Peyer's patch (tissue), 4 donors: ENCODE results near the gene DNAH17. TPM values are rescaled to one million over a fixed set of nuclear protein-coding genes. Genes with fewer than 3 reads are reported as not detected.

ENCODE experiments used
- DNase-seq, 3 donors: peaks; one replicate each; pipeline ENCODE4 v3.0.0-alpha.2; 2017 to 2019
- H3K27ac ChIP-seq, 4 donors: fragments of 200-600 bp; sonication (generic); one replicate each; pipeline ENCODE4 v1.5.1; 2016 to 2019
- H3K27me3 ChIP-seq, 2 donors: fragments of 200-600 bp; sonication (generic); one replicate each; pipeline ENCODE4 v1.5.1; 2019
- H3K36me3 ChIP-seq, 3 donors: fragments of 200-600 bp; sonication (generic); one replicate each; pipeline ENCODE4 v1.5.1; 2016 to 2019
- H3K4me1 ChIP-seq, 4 donors: fragments of 200-600 bp; sonication (generic); one replicate each; pipeline ENCODE4 v1.5.1; 2016 to 2019
- H3K4me3 ChIP-seq, 4 donors: fragments of 200-600 bp; sonication (generic); 1 replicate in 3 of 4; 2 replicates in 1 of 4; pipeline ENCODE4 v1.5.1; 2016 to 2019; ENCODE audit warnings: mild to moderate bottlenecking in 1 of 4
- H3K9me3 ChIP-seq, 4 donors: fragments of 200-600 bp; sonication (generic); one replicate each; pipeline ENCODE4 v1.5.1; 2016 to 2019; ENCODE audit warnings: mild to moderate bottlenecking in 1 of 4
- CTCF ChIP-seq, 6 experiments: fragments of 450-650 bp in 4 of 6; fragments of 200-600 bp in 2 of 6; sonication (generic) in 1 of 6; IDR thresholded peaks; one replicate each; pipeline ENCODE4 v1.5.1; 2017 to 2019; ENCODE audit warnings: antibody characterized with exemption in 6 of 6, mild to moderate bottlenecking in 3 of 6, moderate library complexity in 1 of 6
- POLR2A ChIP-seq, 2 donors: fragments of 450-650 bp; IDR thresholded peaks; one replicate each; pipeline ENCODE4 v1.5.1; 2017; ENCODE audit warnings: antibody characterized with exemption in 2 of 2, mild to moderate bottlenecking in 2 of 2, moderate library complexity in 2 of 2
- total RNA-seq, 4 donors: library from RNA; depleted of rRNA; stranded (reverse); fragments of >200 nt; gene quantifications; one replicate each; pipeline ENCODE4 v1.1.0, GENCODE V29; 2016

The DNAH17 gene
- total RNA-seq, 4 donors from 2014 or later = under 0.01 to 0.67 TPM; not detected in 2

GRCh38 chr17:78499715-78500540, 77.3 kb downstream of the DNAH17 start:
- Histone ChIP-seq H3K4me3 (no peak overlapping the region), H3K36me3 (no peaks in the 10 kb centered on the region), H3K27ac (no peak overlapping the region), H3K9me3 (no peaks in the 10 kb centered on the region), H3K4me1 (no peaks in the 10 kb centered on the region), H3K27me3 (no peaks in the 10 kb centered on the region)
- TF ChIP-seq CTCF (IDR thresholded peaks at IDR 0.05) (no peak), POLR2A (IDR thresholded peaks at IDR 0.05) (no peak)
- DNase-seq = no peak

- H3K36me3 ChIP-seq = no peaks in the 10 kb centered on the region
- DNase-seq = no peak
- no peak for TF ChIP-seq POLR2A (IDR thresholded peaks at IDR 0.05)
- TF ChIP-seq CTCF (IDR thresholded peaks at IDR 0.05) = no peak
- no peak overlapping the region for H3K27ac ChIP-seq
- no peaks in the 10 kb centered on the region for H3K4me1 ChIP-seq
- no peak overlapping the region for H3K4me3 ChIP-seq
- H3K9me3 ChIP-seq = no peaks in the 10 kb centered on the region
- H3K27me3 ChIP-seq = no peaks in the 10 kb centered on the region
Measured at GRCh38 chr17:78498848-78499247, 78.3 kb downstream of the DNAH17 start.

GRCh38 chr17:78497115-78497540, 80.1 kb downstream of the DNAH17 start:
- peak in 5 of 6 experiments; percentile 49 to 76 (median 68) for TF ChIP-seq CTCF (IDR thresholded peaks at IDR 0.05)
- no peak for TF ChIP-seq POLR2A (IDR thresholded peaks at IDR 0.05)
- H3K9me3 ChIP-seq = no peaks in the 10 kb centered on the region
- DNase-seq = peak; percentile 39 to 79 (median 67)
- H3K27me3 ChIP-seq = no peaks in the 10 kb centered on the region
- H3K4me1 ChIP-seq = no peaks in the 10 kb centered on the region
- H3K4me3 ChIP-seq = no peak overlapping the region
- H3K36me3 ChIP-seq = no peaks in the 10 kb centered on the region
- no peak overlapping the region for H3K27ac ChIP-seq

- Histone ChIP-seq H3K4me1 (no peaks in the 10 kb centered on the region), H3K4me3 (no peak overlapping the region), H3K27me3 (no peaks in the 10 kb centered on the region), H3K9me3 (no peaks in the 10 kb centered on the region), H3K27ac (no peak overlapping the region), H3K36me3 (no peaks in the 10 kb centered on the region)
- DNase-seq = no peak
- TF ChIP-seq CTCF (IDR thresholded peaks at IDR 0.05) (no peak), POLR2A (IDR thresholded peaks at IDR 0.05) (no peak)
Measured at GRCh38 chr17:78496311-78496710, 80.9 kb downstream of the DNAH17 start.

- Histone ChIP-seq H3K36me3 (no peaks in the 10 kb centered on the region), H3K9me3 (no peaks in the 10 kb centered on the region), H3K4me3 (no peak overlapping the region), H3K27me3 (no peaks in the 10 kb centered on the region), H3K27ac (no peak overlapping the region), H3K4me1 (no peaks in the 10 kb centered on the region)
- TF ChIP-seq CTCF (IDR thresholded peaks at IDR 0.05) (no peak), POLR2A (IDR thresholded peaks at IDR 0.05) (no peak)
- DNase-seq = no peak
Measured at GRCh38 chr17:78495634-78496033, 81.6 kb downstream of the DNAH17 start.
